Measurements from ENCODE around the gene EPB42. TPM values are rescaled to one million over a fixed set of nuclear protein-coding genes. Genes with fewer than 3 reads are reported as not detected.

The EPB42 gene
- total RNA-seq, 1 experiment from 2014 or later = not detected

DNA sequence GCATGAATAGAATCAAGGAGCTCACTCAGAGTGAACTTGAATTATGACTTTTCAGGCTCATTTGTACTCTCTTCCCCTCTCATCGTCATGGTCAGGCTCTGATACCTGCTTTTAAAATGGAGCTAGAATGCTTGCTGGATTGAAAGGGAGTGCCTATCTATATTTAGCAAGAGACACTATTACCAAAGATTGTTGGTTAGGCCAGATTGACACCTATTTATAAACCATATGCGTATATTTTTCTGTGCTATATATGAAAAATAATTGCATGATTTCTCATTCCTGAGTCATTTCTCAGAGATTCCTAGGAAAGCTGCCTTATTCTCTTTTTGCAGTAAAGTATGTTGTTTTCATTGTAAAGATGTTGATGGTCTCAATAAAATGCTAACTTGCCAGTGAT lies 26.0 kb downstream of the EPB42 start:
- ChIA-PET POLR2A (no interaction called here), CTCF (interaction anchor here (1.0 to 3.1 kb wide), 3 partner anchors 9 to 31 kb away, joined by 3 to 23 read pairs (median 3); no protein-coding TSS in a partner anchor), RAD21 (ENCODE audit: low non-redundant PET in 1 of 2, low total read pairs in 2 of 2, uncharacterized antibody in 2 of 2, unreplicated experiment in 2 of 2) (no interaction called here)
- DNase-seq (ENCODE audit: low read depth, low spot score) (no peak), ATAC-seq (no peak)
- no peak overlapping the region for H3K4me3 ChIP-seq (replicated peaks in 1 of 2; ENCODE audit: low read depth in 1 of 2, low read length in 2 of 2)
- no peaks in the 10 kb centered on the region for H3K9me3 ChIP-seq (ENCODE audit: control insufficient read depth in 1 of 2, insufficient read depth in 1 of 2, low read depth in 1 of 2, low read length in 2 of 2)
- H3K9ac ChIP-seq (ENCODE audit: low read length) = no peak overlapping the region
- H2AFZ ChIP-seq (ENCODE audit: low read depth, low read length, poor library complexity, severe bottlenecking) = no peak overlapping the region
- no peaks in the 10 kb centered on the region for H3K9me2 ChIP-seq (ENCODE audit: insufficient read depth)
- no peak for TF ChIP-seq CBX3 (IDR thresholded peaks at IDR 0.05; ENCODE audit: low read depth)
- no peak overlapping the region for H3K27ac ChIP-seq (ENCODE audit: low read depth, low read length)
- H3K4me1 ChIP-seq (ENCODE audit: control insufficient read depth in 1 of 2, insufficient read depth in 2 of 2, low read length in 2 of 2) = no peaks in the 10 kb centered on the region
- H3K27me3 ChIP-seq (ENCODE audit: insufficient read depth, low read length) = no peaks in the 10 kb centered on the region
- H3K36me3 ChIP-seq (ENCODE audit: control insufficient read depth in 1 of 2, insufficient read depth in 2 of 2, low read length in 2 of 2) = peaks cover 12 to 29% of the 10 kb centered on the region in 2 experiments; a peak in 3 of 4 replicates
- TSS peak; percentile 5 for BruUV-seq (replicated peaks)
- intact Hi-C loops (cut with micrococcal nuclease) = no loop called here
- no peak overlapping the region for H3K4me2 ChIP-seq (ENCODE audit: low read length)
- H3K79me2 ChIP-seq (ENCODE audit: insufficient read depth, low read length) = no peaks in the 10 kb centered on the region
- peaks cover 3% of the 10 kb centered on the region; the same call in 1 of the 2 replicates for H4K20me1 ChIP-seq (ENCODE audit: insufficient read depth)

DNA sequence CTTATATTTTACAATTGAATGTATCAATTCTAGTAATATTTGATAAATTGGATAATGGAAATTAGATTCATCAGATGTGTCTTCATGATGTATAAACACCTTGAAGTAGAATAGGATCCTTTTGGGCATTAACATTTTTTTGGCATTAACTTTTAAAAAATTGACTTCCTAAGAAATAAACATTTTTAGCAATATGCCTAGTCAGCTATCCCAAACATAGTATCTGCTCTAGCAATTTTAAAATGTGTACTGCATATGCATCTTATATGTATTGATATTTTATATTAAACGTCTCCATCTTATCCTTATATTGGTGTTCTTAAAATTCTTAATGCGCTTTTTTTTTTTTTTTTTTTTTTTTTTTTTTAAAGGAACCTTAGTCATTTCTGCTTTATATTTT lies 27.1 kb downstream of the EPB42 start:
- ATAC-seq (no peak), DNase-seq (ENCODE audit: low read depth, low spot score) (no peak)
- Histone ChIP-seq H3K27me3 (ENCODE audit: insufficient read depth, low read length) (no peaks in the 10 kb centered on the region), H3K9me3 (ENCODE audit: control insufficient read depth in 1 of 2, insufficient read depth in 1 of 2, low read depth in 1 of 2, low read length in 2 of 2) (no peaks in the 10 kb centered on the region), H4K20me1 (ENCODE audit: insufficient read depth) (peaks cover 3% of the 10 kb centered on the region; the same call in 1 of the 2 replicates), H2AFZ (ENCODE audit: low read depth, low read length, poor library complexity, severe bottlenecking) (no peak overlapping the region), H3K9me2 (ENCODE audit: insufficient read depth) (no peaks in the 10 kb centered on the region), H3K4me3 (replicated peaks in 1 of 2; ENCODE audit: low read depth in 1 of 2, low read length in 2 of 2) (no peak overlapping the region), H3K27ac (ENCODE audit: low read depth, low read length) (no peak overlapping the region), H3K4me1 (ENCODE audit: control insufficient read depth in 1 of 2, insufficient read depth in 2 of 2, low read length in 2 of 2) (no peaks in the 10 kb centered on the region), H3K9ac (ENCODE audit: low read length) (no peak overlapping the region), H3K4me2 (ENCODE audit: low read length) (no peak overlapping the region), H3K36me3 (ENCODE audit: control insufficient read depth in 1 of 2, insufficient read depth in 2 of 2, low read length in 2 of 2) (peaks cover 12 to 32% of the 10 kb centered on the region in 2 experiments), H3K79me2 (ENCODE audit: insufficient read depth, low read length) (no peaks in the 10 kb centered on the region)
- ChIA-PET POLR2A (no interaction called here), CTCF (interaction anchor here (0.6 to 3.1 kb wide), 2 partner anchors 10 to 1340 kb away, joined by 3 to 23 read pairs; no protein-coding TSS in a partner anchor), RAD21 (ENCODE audit: low non-redundant PET in 1 of 2, low total read pairs in 2 of 2, uncharacterized antibody in 2 of 2, unreplicated experiment in 2 of 2) (no interaction called here)
- BruUV-seq (replicated peaks) = no TSS peak
- intact Hi-C loops (cut with micrococcal nuclease) = no loop called here
- TF ChIP-seq POLR2A (IDR thresholded peaks at IDR 0.05; ENCODE audit: borderline replicate concordance, extremely low read depth, insufficient read depth, insufficient read length) = no peak
- no peak for TF ChIP-seq SRF (IDR thresholded peaks at IDR 0.05; ENCODE audit: low read depth)
- no peak for TF ChIP-seq ZFX (IDR thresholded peaks at IDR 0.05)
- TF ChIP-seq, protein P1, sequence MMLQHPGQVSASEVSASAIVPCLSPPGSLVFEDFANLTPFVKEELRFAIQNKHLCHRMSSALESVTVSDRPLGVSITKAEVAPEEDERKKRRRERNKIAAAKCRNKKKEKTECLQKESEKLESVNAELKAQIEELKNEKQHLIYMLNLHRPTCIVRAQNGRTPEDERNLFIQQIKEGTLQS (IDR thresholded peaks at IDR 0.05) = no peak
- no peak for TF ChIP-seq EZH2 (IDR thresholded peaks at IDR 0.05)
- TF ChIP-seq, protein P2, sequence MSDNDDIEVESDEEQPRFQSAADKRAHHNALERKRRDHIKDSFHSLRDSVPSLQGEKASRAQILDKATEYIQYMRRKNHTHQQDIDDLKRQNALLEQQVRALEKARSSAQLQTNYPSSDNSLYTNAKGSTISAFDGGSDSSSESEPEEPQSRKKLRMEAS (IDR thresholded peaks at IDR 0.05) = no peak
- no peak for TF ChIP-seq CBX3 (IDR thresholded peaks at IDR 0.05; ENCODE audit: low read depth)
- no peak for TF ChIP-seq TCF7L2 (IDR thresholded peaks at IDR 0.05; ENCODE audit: borderline replicate concordance, extremely low read depth, insufficient read depth, insufficient read length)
- TF ChIP-seq POLR2AphosphoS5 (IDR thresholded peaks at IDR 0.05; ENCODE audit: low read depth, low read length) = no peak
- TF ChIP-seq JUND (IDR thresholded peaks at IDR 0.05) = no peak
- TF ChIP-seq EZH2phosphoT487 (IDR thresholded peaks at IDR 0.05; ENCODE audit: borderline replicate concordance) = no peak
- TF ChIP-seq, protein P3, sequence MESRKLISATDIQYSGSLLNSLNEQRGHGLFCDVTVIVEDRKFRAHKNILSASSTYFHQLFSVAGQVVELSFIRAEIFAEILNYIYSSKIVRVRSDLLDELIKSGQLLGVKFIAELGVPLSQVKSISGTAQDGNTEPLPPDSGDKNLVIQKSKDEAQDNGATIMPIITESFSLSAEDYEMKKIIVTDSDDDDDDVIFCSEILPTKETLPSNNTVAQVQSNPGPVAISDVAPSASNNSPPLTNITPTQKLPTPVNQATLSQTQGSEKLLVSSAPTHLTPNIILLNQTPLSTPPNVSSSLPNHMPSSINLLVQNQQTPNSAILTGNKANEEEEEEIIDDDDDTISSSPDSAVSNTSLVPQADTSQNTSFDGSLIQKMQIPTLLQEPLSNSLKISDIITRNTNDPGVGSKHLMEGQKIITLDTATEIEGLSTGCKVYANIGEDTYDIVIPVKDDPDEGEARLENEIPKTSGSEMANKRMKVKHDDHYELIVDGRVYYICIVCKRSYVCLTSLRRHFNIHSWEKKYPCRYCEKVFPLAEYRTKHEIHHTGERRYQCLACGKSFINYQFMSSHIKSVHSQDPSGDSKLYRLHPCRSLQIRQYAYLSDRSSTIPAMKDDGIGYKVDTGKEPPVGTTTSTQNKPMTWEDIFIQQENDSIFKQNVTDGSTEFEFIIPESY (IDR thresholded peaks at IDR 0.05; ENCODE audit: extremely low read depth, insufficient replicate concordance, low read length) = no peak
- TF ChIP-seq ZNF274 (IDR thresholded peaks at IDR 0.05; ENCODE audit: low read depth, low read length) = no peak
- no peak for TF ChIP-seq FOSL1 (IDR thresholded peaks at IDR 0.05; ENCODE audit: low read depth)
- TF ChIP-seq, protein P4, sequence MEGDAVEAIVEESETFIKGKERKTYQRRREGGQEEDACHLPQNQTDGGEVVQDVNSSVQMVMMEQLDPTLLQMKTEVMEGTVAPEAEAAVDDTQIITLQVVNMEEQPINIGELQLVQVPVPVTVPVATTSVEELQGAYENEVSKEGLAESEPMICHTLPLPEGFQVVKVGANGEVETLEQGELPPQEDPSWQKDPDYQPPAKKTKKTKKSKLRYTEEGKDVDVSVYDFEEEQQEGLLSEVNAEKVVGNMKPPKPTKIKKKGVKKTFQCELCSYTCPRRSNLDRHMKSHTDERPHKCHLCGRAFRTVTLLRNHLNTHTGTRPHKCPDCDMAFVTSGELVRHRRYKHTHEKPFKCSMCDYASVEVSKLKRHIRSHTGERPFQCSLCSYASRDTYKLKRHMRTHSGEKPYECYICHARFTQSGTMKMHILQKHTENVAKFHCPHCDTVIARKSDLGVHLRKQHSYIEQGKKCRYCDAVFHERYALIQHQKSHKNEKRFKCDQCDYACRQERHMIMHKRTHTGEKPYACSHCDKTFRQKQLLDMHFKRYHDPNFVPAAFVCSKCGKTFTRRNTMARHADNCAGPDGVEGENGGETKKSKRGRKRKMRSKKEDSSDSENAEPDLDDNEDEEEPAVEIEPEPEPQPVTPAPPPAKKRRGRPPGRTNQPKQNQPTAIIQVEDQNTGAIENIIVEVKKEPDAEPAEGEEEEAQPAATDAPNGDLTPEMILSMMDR (IDR thresholded peaks at IDR 0.05 in 2 of 3, conservative IDR thresholded peaks at IDR 0.05 in 1 of 3; ENCODE audit: borderline replicate concordance in 1 of 3, insufficient read depth in 1 of 3, low read depth in 2 of 3, low read length in 2 of 3) = no peak
- TF ChIP-seq EGR1 (IDR thresholded peaks at IDR 0.05; ENCODE audit: low read depth) = no peak
- no peak for TF ChIP-seq CEBPB (IDR thresholded peaks at IDR 0.05; ENCODE audit: low read depth)

All from HCT116 (cell line).